ENCODE data around the gene ACY1.

DNA sequence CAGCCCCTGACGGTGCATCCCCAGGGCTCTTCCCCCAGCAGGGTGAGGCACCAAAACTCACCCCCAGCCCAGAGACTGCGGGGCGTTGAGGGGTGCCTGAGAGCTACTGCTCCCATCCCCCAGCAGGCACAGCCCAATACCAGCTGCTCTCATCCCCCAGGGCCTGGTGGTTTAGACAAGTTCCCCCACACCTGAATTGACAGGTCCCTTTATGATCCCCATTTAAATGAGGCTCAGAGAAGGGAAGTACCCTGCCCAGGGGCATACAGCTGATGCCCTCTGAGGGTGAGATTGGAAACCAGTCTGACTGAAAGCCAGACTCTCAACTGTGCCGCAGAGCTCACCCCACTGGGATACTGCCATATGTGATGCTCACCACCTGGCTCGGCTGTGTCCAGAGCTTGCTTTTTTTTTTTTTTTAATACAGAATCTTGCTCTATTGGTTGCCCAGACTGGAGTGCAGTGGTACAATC lies 52.9 kb downstream of the ACY1 start:
- TF ChIP-seq EZH2 (IDR thresholded peaks at IDR 0.05; ENCODE audit: borderline replicate concordance, low read depth, low read length, severe bottlenecking) (no peak), CTCF (IDR thresholded peaks at IDR 0.05; ENCODE audit: borderline replicate concordance, extremely low read depth, low read length, poor library complexity, severe bottlenecking) (no peak)

Data from DND-41 (cell line).